DND-41 (cell line): Measurements from ENCODE around the gene PCDHGB3.

Source experiments
- ATAC-seq: fragments of 200-7000 bp; cut with Tn5 transposase; 3 replicates; pipeline ENCODE4 v1.9.1; 2021; ENCODE audit warnings: low read depth; ENCODE audit not compliant: insufficient read depth
- DNase-seq: peaks from one replicate; pipeline ENCODE4 v3.0.0-alpha.2; 2020
- H2AFZ ChIP-seq: 2 replicates; pipeline ENCODE4 v1.6.0; 2012; ENCODE audit warnings: low read depth, low read length
- H3K27ac ChIP-seq: 2 replicates; pipeline ENCODE4 v1.5.1; 2012; ENCODE audit warnings: low read length, inconsistent platforms
- H3K27me3 ChIP-seq: fragments of 200-600 bp; sonication (generic); 2 replicates; pipeline ENCODE4 v1.6.0; 2012; ENCODE audit warnings: low read length, mild to moderate bottlenecking, inconsistent platforms; ENCODE audit not compliant: insufficient read depth, poor library complexity
- H3K36me3 ChIP-seq: 2 replicates; pipeline ENCODE4 v1.5.1; 2012; ENCODE audit warnings: low read length, inconsistent platforms; ENCODE audit not compliant: insufficient read depth
- H3K4me1 ChIP-seq: 2 replicates; pipeline ENCODE4 v1.5.1; 2012; ENCODE audit warnings: mild to moderate bottlenecking, low read length; ENCODE audit not compliant: insufficient read depth
- H3K4me2 ChIP-seq: 2 replicates; pipeline ENCODE4 v1.6.0; 2012; ENCODE audit warnings: mild to moderate bottlenecking, moderate library complexity, low read length, inconsistent platforms; ENCODE audit not compliant: insufficient read depth
- H3K4me3 ChIP-seq, 2 experiments: fragments of 200-600 bp in 1 of 2; shearing (Covaris generic) in 1 of 2; 2 replicates each; pipeline ENCODE4 v1.5.1; 2012 to 2016; ENCODE audit warnings: inconsistent platforms in 2 of 2, low read length in 2 of 2, mild to moderate bottlenecking in 2 of 2, low read depth in 1 of 2, moderate library complexity in 1 of 2
- H3K79me2 ChIP-seq: 2 replicates; pipeline ENCODE4 v1.6.0; 2012; ENCODE audit warnings: low read length, inconsistent platforms; ENCODE audit not compliant: insufficient read depth
- H3K9ac ChIP-seq: 2 replicates; pipeline ENCODE4 v1.6.0; 2012; ENCODE audit warnings: low read depth, mild to moderate bottlenecking, inconsistent platforms, low read length, moderate library complexity
- H3K9me3 ChIP-seq: 2 replicates; pipeline ENCODE4 v1.5.1; 2012; ENCODE audit warnings: low read length, moderate library complexity, mild to moderate bottlenecking, inconsistent platforms; ENCODE audit not compliant: insufficient read depth, severe bottlenecking
- H4K20me1 ChIP-seq: 2 replicates; pipeline ENCODE4 v1.6.0; 2012; ENCODE audit warnings: low read length; ENCODE audit not compliant: insufficient read depth
- CTCF ChIP-seq: IDR thresholded peaks from 2 replicates; pipeline ENCODE4 v1.5.1; 2012; ENCODE audit warnings: borderline replicate concordance, low read length, moderate library complexity, mild to moderate bottlenecking; ENCODE audit not compliant: poor library complexity, severe bottlenecking; ENCODE audit errors: extremely low read depth
- EZH2 ChIP-seq: IDR thresholded peaks from 3 replicates; pipeline ENCODE4 v1.6.1; 2012; ENCODE audit warnings: borderline replicate concordance, low read depth, mild to moderate bottlenecking, moderate library complexity, low read length, inconsistent platforms; ENCODE audit not compliant: severe bottlenecking

The PCDHGB3 gene

GRCh38 chr5:141363952-141364660, 5.9 kb upstream of the PCDHGB3 start, which contains the start of gene PCDHGA5:
Gene PCDHGA5, plus strand, starts transcription at chr5:141364162. Its CDS starts 169 bp downstream, at chr5:141364331.
- no peaks in the 10 kb centered on the region for H4K20me1 ChIP-seq
- DNase-seq (no peak), ATAC-seq (no peak)
- H2AFZ ChIP-seq = no peak within 1 kb of the TSS
- H3K4me2 ChIP-seq = no peak within 1 kb of the TSS
- TF ChIP-seq EZH2 (no peak), CTCF (peak; percentile 8)
- H3K27ac ChIP-seq = no peak within 1 kb of the TSS
- no peaks in the 10 kb centered on the region for H3K36me3 ChIP-seq
- no peak within 1 kb of the TSS for H3K4me3 ChIP-seq
- H3K27me3 ChIP-seq = no peaks in the 10 kb centered on the region
- H3K4me1 ChIP-seq = peaks cover 3% of the 10 kb centered on the region; the same call in 1 of the 2 replicates
- no peak within 1 kb of the TSS for H3K9ac ChIP-seq
- H3K79me2 ChIP-seq = no peaks in the 10 kb centered on the region
- no peaks in the 10 kb centered on the region for H3K9me3 ChIP-seq

GRCh38 chr5:141366016-141366896, 3.8 kb upstream of the PCDHGB3 start:
- no peaks in the 10 kb centered on the region for H4K20me1 ChIP-seq
- no peak overlapping the region for H3K4me2 ChIP-seq
- no peaks in the 10 kb centered on the region for H3K79me2 ChIP-seq
- no peak overlapping the region for H3K9ac ChIP-seq
- H3K4me3 ChIP-seq = no peak overlapping the region
- peaks cover 4% of the 10 kb centered on the region for H3K27me3 ChIP-seq
- ATAC-seq (no peak), DNase-seq (no peak)
- H3K4me1 ChIP-seq = no peaks in the 10 kb centered on the region
- no peak overlapping the region for H3K27ac ChIP-seq
- TF ChIP-seq CTCF = no peak
- TF ChIP-seq EZH2 = no peak
- H2AFZ ChIP-seq = no peak overlapping the region
- H3K36me3 ChIP-seq = no peaks in the 10 kb centered on the region
- H3K9me3 ChIP-seq = no peaks in the 10 kb centered on the region

GRCh38 chr5:141371572-141372475, 1.8 kb downstream of the PCDHGB3 start:
- no peaks in the 10 kb centered on the region for H3K36me3 ChIP-seq
- H3K4me2 ChIP-seq = no peak overlapping the region
- peaks cover 4% of the 10 kb centered on the region for H3K27me3 ChIP-seq
- H3K79me2 ChIP-seq = no peaks in the 10 kb centered on the region
- no peaks in the 10 kb centered on the region for H3K9me3 ChIP-seq
- H3K4me1 ChIP-seq = no peaks in the 10 kb centered on the region
- ATAC-seq (no peak), DNase-seq (no peak)
- no peak overlapping the region for H3K27ac ChIP-seq
- no peak overlapping the region for H3K4me3 ChIP-seq
- no peaks in the 10 kb centered on the region for H4K20me1 ChIP-seq
- H2AFZ ChIP-seq = no peak overlapping the region
- TF ChIP-seq EZH2 = no peak
- TF ChIP-seq CTCF = no peak
- no peak overlapping the region for H3K9ac ChIP-seq
